Activated naive CD8-positive, alpha-beta T cell treated with anti-CD3 and anti-CD28 coated beads, Interleukin-2, amount 10 ng/mL, durations not matched to agents 7 days and 5 days (primary cell): Measurements from ENCODE around the gene HIPK2. TPM values are rescaled to one million over a fixed set of nuclear protein-coding genes. Genes with fewer than 3 reads are reported as not detected.
A peak's percentile ranks its signal among the peaks of the same experiment; 100 is the strongest.

Source experiments
- ATAC-seq: fragments of 150-1000 bp; cut with Tn5 transposase; one replicate; pipeline ENCODE4 v1.10.0; 2021; ENCODE audit warnings: low read depth, moderate library complexity
- POLR2A ChIA-PET: fragments of 350-600 bp; sonication (Branson Sonifier 250); formaldehyde crosslinking; loops from one replicate; lab custom pipeline; 2021; ENCODE audit warnings: antibody characterized with exemption; lab: Charles Lee
- DNase-seq: peaks from one replicate; pipeline ENCODE4 v3.0.0; 2021
- H3K27ac Mint-ChIP-seq: one replicate; pipeline ENCODE4 v1.8.0; 2022; ENCODE audit warnings: mild to moderate bottlenecking, mixed read lengths
- H3K27me3 Mint-ChIP-seq: one replicate; pipeline ENCODE4 v1.8.0; 2022; ENCODE audit warnings: mild to moderate bottlenecking, moderate library complexity, mixed read lengths
- H3K36me3 Mint-ChIP-seq: one replicate; pipeline ENCODE4 v1.8.0; 2021; ENCODE audit warnings: mild to moderate bottlenecking, mixed read lengths
- H3K4me1 Mint-ChIP-seq: one replicate; pipeline ENCODE4 v1.8.0; 2021; ENCODE audit warnings: mixed read lengths
- H3K4me3 Mint-ChIP-seq: one replicate; pipeline ENCODE4 v1.8.0; 2022; ENCODE audit warnings: mild to moderate bottlenecking, moderate library complexity, mixed read lengths
- H3K9me3 Mint-ChIP-seq: one replicate; pipeline ENCODE4 v1.8.0; 2021; ENCODE audit warnings: mixed read lengths
- total RNA-seq, 2 experiments: library from RNA; stranded (reverse); gene quantifications; one replicate each; pipeline ENCODE4 v1.2.3, GENCODE V29; 2021

HIPK2 gene
- total RNA-seq, 2 experiments from 2014 or later = 18.4 to 19.5 TPM

GRCh38 chr7:139648941-139649425 is 128.8 kb downstream of the HIPK2 start:
- no peaks in the 10 kb centered on the region for H3K36me3 Mint-ChIP-seq
- POLR2A ChIA-PET = no interaction called here
- H3K27me3 Mint-ChIP-seq = no peaks in the 10 kb centered on the region
- no peak for ATAC-seq
- H3K4me3 Mint-ChIP-seq = no peak overlapping the region
- no peak for DNase-seq
- peaks cover 30% of the 10 kb centered on the region for H3K4me1 Mint-ChIP-seq
- no peak overlapping the region for H3K27ac Mint-ChIP-seq
- no peaks in the 10 kb centered on the region for H3K9me3 Mint-ChIP-seq

GRCh38 chr7:139648391-139648861 is 129.4 kb downstream of the HIPK2 start:
- Mint-ChIP-seq H3K4me3 (no peak overlapping the region), H3K36me3 (no peaks in the 10 kb centered on the region), H3K4me1 (peaks cover 32% of the 10 kb centered on the region), H3K27me3 (no peaks in the 10 kb centered on the region), H3K9me3 (no peaks in the 10 kb centered on the region), H3K27ac (no peak overlapping the region)
- POLR2A ChIA-PET = no interaction called here
- DNase-seq (no peak), ATAC-seq (no peak)

GRCh38 chr7:139647814-139648390 is 129.9 kb downstream of the HIPK2 start:
- Mint-ChIP-seq H3K4me3 (no peak overlapping the region), H3K27ac (no peak overlapping the region), H3K9me3 (no peaks in the 10 kb centered on the region), H3K4me1 (peaks cover 32% of the 10 kb centered on the region), H3K27me3 (no peaks in the 10 kb centered on the region), H3K36me3 (no peaks in the 10 kb centered on the region)
- ATAC-seq (no peak), DNase-seq (no peak)
- POLR2A ChIA-PET = no interaction called here

GRCh38 chr7:139647085-139647484 is 130.7 kb downstream of the HIPK2 start:
- ATAC-seq = no peak
- POLR2A ChIA-PET = no interaction called here
- no peak overlapping the region for H3K27ac Mint-ChIP-seq
- no peaks in the 10 kb centered on the region for H3K27me3 Mint-ChIP-seq
- peaks cover 33% of the 10 kb centered on the region for H3K4me1 Mint-ChIP-seq
- DNase-seq = no peak
- H3K36me3 Mint-ChIP-seq = no peaks in the 10 kb centered on the region
- no peaks in the 10 kb centered on the region for H3K9me3 Mint-ChIP-seq
- no peak overlapping the region for H3K4me3 Mint-ChIP-seq

- no peak for ATAC-seq
- no peaks in the 10 kb centered on the region for H3K36me3 Mint-ChIP-seq
- POLR2A ChIA-PET = interaction anchor here (1.0 kb wide), 1 partner anchor 11 kb away, joined by 4 read pairs; no protein-coding TSS in a partner anchor
- H3K4me1 Mint-ChIP-seq = peaks cover 34% of the 10 kb centered on the region
- H3K9me3 Mint-ChIP-seq = no peaks in the 10 kb centered on the region
- no peak for DNase-seq
- H3K27ac Mint-ChIP-seq = no peak overlapping the region
- H3K27me3 Mint-ChIP-seq = no peaks in the 10 kb centered on the region
- H3K4me3 Mint-ChIP-seq = no peak overlapping the region
Observed at GRCh38 chr7:139646566-139646965, 131.2 kb downstream of the HIPK2 start.

GRCh38 chr7:139645572-139646523 is 131.9 kb downstream of the HIPK2 start:
- peak; percentile 66 for ATAC-seq
- Mint-ChIP-seq H3K27me3 (no peaks in the 10 kb centered on the region), H3K4me1 (peaks cover 34% of the 10 kb centered on the region), H3K27ac (no peak overlapping the region), H3K9me3 (no peaks in the 10 kb centered on the region), H3K4me3 (no peak overlapping the region), H3K36me3 (no peaks in the 10 kb centered on the region)
- POLR2A ChIA-PET = interaction anchor here (0.9 to 1.0 kb wide), 3 partner anchors 10 to 133 kb away, joined by 3 to 4 read pairs (median 4); no protein-coding TSS in a partner anchor
- peak; percentile 81 for DNase-seq

- POLR2A ChIA-PET = no interaction called here
- ATAC-seq (peak; percentile 52), DNase-seq (no peak)
- Mint-ChIP-seq H3K27ac (no peak overlapping the region), H3K36me3 (no peaks in the 10 kb centered on the region), H3K4me1 (peaks cover 32% of the 10 kb centered on the region), H3K9me3 (no peaks in the 10 kb centered on the region), H3K27me3 (no peaks in the 10 kb centered on the region), H3K4me3 (no peak overlapping the region)
Observed at GRCh38 chr7:139643951-139644585, 133.7 kb downstream of the HIPK2 start.

GRCh38 chr7:139642283-139642682 is 135.5 kb downstream of the HIPK2 start:
- ATAC-seq = no peak
- POLR2A ChIA-PET = interaction anchor here (0.9 kb wide), 1 partner anchor 16 kb away, joined by 4 read pairs; no protein-coding TSS in a partner anchor
- Mint-ChIP-seq H3K4me1 (peaks cover 19% of the 10 kb centered on the region), H3K4me3 (no peak overlapping the region), H3K36me3 (peaks cover 1% of the 10 kb centered on the region), H3K27me3 (no peaks in the 10 kb centered on the region), H3K27ac (peak overlapping the region; percentile 21), H3K9me3 (no peaks in the 10 kb centered on the region)
- DNase-seq = no peak

- DNase-seq = no peak
- no peak for ATAC-seq
- Mint-ChIP-seq H3K27ac (no peak overlapping the region), H3K9me3 (no peaks in the 10 kb centered on the region), H3K4me3 (no peak overlapping the region), H3K4me1 (peaks cover 18% of the 10 kb centered on the region), H3K27me3 (no peaks in the 10 kb centered on the region), H3K36me3 (peaks cover 3% of the 10 kb centered on the region)
- POLR2A ChIA-PET = no interaction called here
Observed at GRCh38 chr7:139641337-139641992, 136.3 kb downstream of the HIPK2 start.

- no peak for ATAC-seq
- Mint-ChIP-seq H3K27me3 (no peaks in the 10 kb centered on the region), H3K4me1 (peaks cover 22% of the 10 kb centered on the region), H3K9me3 (no peaks in the 10 kb centered on the region), H3K27ac (no peak overlapping the region), H3K36me3 (peaks cover 3% of the 10 kb centered on the region), H3K4me3 (no peak overlapping the region)
- POLR2A ChIA-PET = no interaction called here
- DNase-seq = no peak
Observed at GRCh38 chr7:139640681-139641080, 137.1 kb downstream of the HIPK2 start.

GRCh38 chr7:139639563-139639962 is 138.2 kb downstream of the HIPK2 start:
- ATAC-seq = no peak
- Mint-ChIP-seq H3K9me3 (no peaks in the 10 kb centered on the region), H3K4me1 (peaks cover 27% of the 10 kb centered on the region), H3K4me3 (no peak overlapping the region), H3K27ac (no peak overlapping the region), H3K27me3 (no peaks in the 10 kb centered on the region), H3K36me3 (peaks cover 3% of the 10 kb centered on the region)
- POLR2A ChIA-PET = interaction anchor here (0.6 kb wide), 1 partner anchor 736 kb away, joined by 4 read pairs; no protein-coding TSS in a partner anchor
- DNase-seq = no peak

- H3K27me3 Mint-ChIP-seq = no peaks in the 10 kb centered on the region
Observed at GRCh38 chr7:139635526-139636302, 142.1 kb downstream of the HIPK2 start.

More at GRCh38 chr7:139635526-139636302, 142.1 kb downstream of the HIPK2 start:
- peak; percentile 98 for ATAC-seq
- POLR2A ChIA-PET = interaction anchor here (0.6 to 1.2 kb wide), 8 partner anchors 9 to 541 kb away, joined by 3 to 8 read pairs (median 3); partner anchors contain the start of gene PARP12
- Mint-ChIP-seq H3K27ac (peak overlapping the region; percentile 99), H3K9me3 (no peaks in the 10 kb centered on the region), H3K36me3 (peaks cover 13% of the 10 kb centered on the region), H3K4me3 (peak overlapping the region; percentile 90), H3K4me1 (peaks cover 23% of the 10 kb centered on the region)
- peak; percentile 68 for DNase-seq
